ENCODE results near the gene LAMA4. TPM values are rescaled to one million over a fixed set of nuclear protein-coding genes. Genes with fewer than 3 reads are reported as not detected.
A peak's percentile ranks its signal among the peaks of the same experiment; 100 is the strongest.

LAMA4 gene
- 56.5 TPM for total RNA-seq

GRCh38 chr6:112253841-112254816 lies at the start of gene LAMA4:
TSS of gene LAMA4 (minus strand) at chr6:112254567. CDS start at chr6:112254150, 417 bp downstream.
- no peaks in the 10 kb centered on the region for H3K36me3 ChIP-seq
- no peaks in the 10 kb centered on the region for H3K9me3 ChIP-seq
- TF ChIP-seq POLR2A (IDR thresholded peaks at IDR 0.05) (no peak), CTCF (IDR thresholded peaks at IDR 0.05) (peak in 1 of 3 experiments; percentile 17), POLR2AphosphoS5 (IDR thresholded peaks at IDR 0.05; ENCODE audit: insufficient read depth in 1 of 2, low read depth in 1 of 2) (peak in 1 of 2 donors; percentile 67)
- no peak for DNase-seq (ENCODE audit: extremely low spot score in 2 of 2)
- peaks cover 30% of the 10 kb centered on the region for H3K4me1 ChIP-seq
- H3K27me3 ChIP-seq: no peaks in the 10 kb centered on the region
- intact Hi-C loops (cut with DNase I): no loop called here
- peak within 1 kb of the TSS; percentile 95 for H3K27ac ChIP-seq
- H3K4me3 ChIP-seq: peak within 1 kb of the TSS; percentile 72 to 77

- no peak overlapping the region for H3K27ac ChIP-seq
- DNase-seq (ENCODE audit: extremely low spot score in 2 of 2): no peak
- H3K4me3 ChIP-seq: no peak overlapping the region
- no peaks in the 10 kb centered on the region for H3K9me3 ChIP-seq
- H3K27me3 ChIP-seq: no peaks in the 10 kb centered on the region
- no peaks in the 10 kb centered on the region for H3K36me3 ChIP-seq
- TF ChIP-seq CTCF (IDR thresholded peaks at IDR 0.05) (no peak), POLR2A (IDR thresholded peaks at IDR 0.05) (no peak), POLR2AphosphoS5 (IDR thresholded peaks at IDR 0.05; ENCODE audit: insufficient read depth in 1 of 2, low read depth in 1 of 2) (no peak)
- H3K4me1 ChIP-seq: peaks cover 5% of the 10 kb centered on the region
- intact Hi-C loops (cut with DNase I): no loop called here
These were observed 47.9 kb upstream of the LAMA4 start for GRCh38 chr6:112302142-112302705.

GRCh38 chr6:112300896-112301295 lies 46.5 kb upstream of the LAMA4 start:
- Histone ChIP-seq H3K4me1 (peaks cover 5% of the 10 kb centered on the region), H3K27me3 (no peaks in the 10 kb centered on the region), H3K9me3 (no peaks in the 10 kb centered on the region), H3K4me3 (no peak overlapping the region), H3K36me3 (no peaks in the 10 kb centered on the region), H3K27ac (no peak overlapping the region)
- no peak for DNase-seq (ENCODE audit: extremely low spot score in 2 of 2)
- intact Hi-C loops (cut with DNase I): no loop called here
- TF ChIP-seq POLR2AphosphoS5 (IDR thresholded peaks at IDR 0.05; ENCODE audit: insufficient read depth in 1 of 2, low read depth in 1 of 2) (no peak), POLR2A (IDR thresholded peaks at IDR 0.05) (no peak), CTCF (IDR thresholded peaks at IDR 0.05) (no peak)

GRCh38 chr6:112298816-112299281 lies 44.5 kb upstream of the LAMA4 start:
- H3K4me3 ChIP-seq: no peak overlapping the region
- TF ChIP-seq POLR2AphosphoS5 (IDR thresholded peaks at IDR 0.05; ENCODE audit: insufficient read depth in 1 of 2, low read depth in 1 of 2): no peak
- TF ChIP-seq CTCF (IDR thresholded peaks at IDR 0.05): no peak
- no peak for TF ChIP-seq POLR2A (IDR thresholded peaks at IDR 0.05)
- H3K36me3 ChIP-seq: no peaks in the 10 kb centered on the region
- no peaks in the 10 kb centered on the region for H3K9me3 ChIP-seq
- intact Hi-C loops (cut with DNase I): no loop called here
- DNase-seq (ENCODE audit: extremely low spot score in 2 of 2): no peak
- H3K4me1 ChIP-seq: peaks cover 5% of the 10 kb centered on the region
- no peaks in the 10 kb centered on the region for H3K27me3 ChIP-seq
- peak overlapping the region; percentile 65 for H3K27ac ChIP-seq

All from vagina (tissue), 2 donors.